Adrenal gland (tissue), 12 donors: ENCODE measurements around the gene SSR1. TPM values are rescaled to one million over a fixed set of nuclear protein-coding genes. Genes with fewer than 3 reads are reported as not detected.

Experiments
- DNase-seq, 7 donors: peaks; one replicate each; pipeline ENCODE4 v3.0.0-alpha.2; 2019 to 2020
- H3K27ac ChIP-seq, 5 donors: fragments of 200-600 bp; sonication (generic) in 4 of 5; 1 replicate in 3 of 5; 2 replicates in 2 of 5; pipeline versions ENCODE4 v1.5.1 to v1.8.0; 2016 to 2020; ENCODE audit warnings: mild to moderate bottlenecking in 1 of 5
- H3K27me3 ChIP-seq: fragments of 200-600 bp; 2 replicates; pipeline ENCODE4 v1.8.0; 2021
- H3K36me3 ChIP-seq, 2 donors: fragments of 200-600 bp; replicated peaks in 1 of 2; 1 replicate in 1 of 2; 2 replicates in 1 of 2; pipeline versions ENCODE4 v1.5.1 to v1.8.0; 2018 to 2022
- H3K4me1 ChIP-seq, 2 donors: fragments of 200-600 bp; replicated peaks in 1 of 2; 1 replicate in 1 of 2; 2 replicates in 1 of 2; pipeline versions ENCODE4 v1.5.1 to v1.8.0; 2018 to 2021
- H3K4me3 ChIP-seq, 4 donors: fragments of 200-600 bp; sonication (generic) in 3 of 4; one replicate each; pipeline ENCODE4 v1.5.1; 2016 to 2018
- H3K9me3 ChIP-seq, 3 donors: fragments of 200-600 bp; sonication (generic) in 1 of 3; replicated peaks in 1 of 3; 1 replicate in 2 of 3; 2 replicates in 1 of 3; pipeline versions ENCODE4 v1.5.1 to v1.8.0; 2016 to 2021
- POLR2A ChIP-seq, 2 donors: fragments of 450-650 bp; IDR thresholded peaks; one replicate each; pipeline ENCODE4 v1.6.1; 2017; ENCODE audit warnings: antibody characterized with exemption in 2 of 2, mild to moderate bottlenecking in 2 of 2, moderate library complexity in 1 of 2
- WGBS, 4 donors: extraction: QIAGEN DNeasy Blood & Tissue Kit in 2 of 4; methylation state at CpG; one replicate each; pipeline versions ENCODE4 v1.1.5 to v1.1.7; 2013 to 2017; 5-methylcytosine and 5-hydroxymethylcytosine counted together
- intact Hi-C, 2 donors: fragments of 100-400 bp; cut with DNase I; formaldehyde crosslinking; loops; one replicate each; pipeline versions ENCODE4 v1.14.1 to v1.15.0; 2022 to 2023
- polyA plus RNA-seq, 3 donors: library from polyadenylated mRNA; stranded (reverse); fragments of 200-250 nt in 2 of 3; fragments of 350-450 nt in 1 of 3; fragmentation: Illumina TruSeq in 1 of 3; extraction: RNeasy Lipid Tissue Mini Kit (QIAGEN cat#74804) in 1 of 3; gene quantifications; one replicate each; pipeline ENCODE4 v1.2.3, GENCODE V29; 2013 to 2014
- total RNA-seq, 9 donors: library from RNA; depleted of rRNA in 4 of 9; stranded (reverse); fragments of >200 nt in 4 of 9; fragments of 120-200 nt in 1 of 9; fragmentation: NEBNext Ultra II Directional in 1 of 9; extraction: Animal tissue kit (Norgen Biotek cat#: 25700) in 1 of 9; gene quantifications; one replicate each; pipeline versions ENCODE4 v1.1.0 to v1.2.4, GENCODE V29; 2013 to 2023
- TF ChIP-seq, protein P1 (sequence below), 6 experiments: fragments of 450-650 bp in 4 of 6; fragments of 200-600 bp in 2 of 6; sonication (generic) in 1 of 6; IDR thresholded peaks; 1 replicate in 5 of 6; 2 replicates in 1 of 6; pipeline versions ENCODE4 v1.5.1 to v1.8.0; 2016 to 2021; ENCODE audit warnings: antibody characterized with exemption in 6 of 6, mild to moderate bottlenecking in 2 of 6, moderate library complexity in 1 of 6
- donor health status: healthy with polysubstance abuse.
- donor health status: Bipolar disorder and iron deficiency.
- donor health status: DM: yes; HTN: yes; CAD: no.
- donor health status: DM: no; HTN: no; CAD: no.
- donor health status: DM: no; HTN: no; CAD: no.
- donor health status: DM: yes; HTN: yes; CAD: no.

SSR1 gene
- total and polyA plus RNA-seq, 12 donors: 9.7 to 281 (median 96.3) TPM

DNA sequence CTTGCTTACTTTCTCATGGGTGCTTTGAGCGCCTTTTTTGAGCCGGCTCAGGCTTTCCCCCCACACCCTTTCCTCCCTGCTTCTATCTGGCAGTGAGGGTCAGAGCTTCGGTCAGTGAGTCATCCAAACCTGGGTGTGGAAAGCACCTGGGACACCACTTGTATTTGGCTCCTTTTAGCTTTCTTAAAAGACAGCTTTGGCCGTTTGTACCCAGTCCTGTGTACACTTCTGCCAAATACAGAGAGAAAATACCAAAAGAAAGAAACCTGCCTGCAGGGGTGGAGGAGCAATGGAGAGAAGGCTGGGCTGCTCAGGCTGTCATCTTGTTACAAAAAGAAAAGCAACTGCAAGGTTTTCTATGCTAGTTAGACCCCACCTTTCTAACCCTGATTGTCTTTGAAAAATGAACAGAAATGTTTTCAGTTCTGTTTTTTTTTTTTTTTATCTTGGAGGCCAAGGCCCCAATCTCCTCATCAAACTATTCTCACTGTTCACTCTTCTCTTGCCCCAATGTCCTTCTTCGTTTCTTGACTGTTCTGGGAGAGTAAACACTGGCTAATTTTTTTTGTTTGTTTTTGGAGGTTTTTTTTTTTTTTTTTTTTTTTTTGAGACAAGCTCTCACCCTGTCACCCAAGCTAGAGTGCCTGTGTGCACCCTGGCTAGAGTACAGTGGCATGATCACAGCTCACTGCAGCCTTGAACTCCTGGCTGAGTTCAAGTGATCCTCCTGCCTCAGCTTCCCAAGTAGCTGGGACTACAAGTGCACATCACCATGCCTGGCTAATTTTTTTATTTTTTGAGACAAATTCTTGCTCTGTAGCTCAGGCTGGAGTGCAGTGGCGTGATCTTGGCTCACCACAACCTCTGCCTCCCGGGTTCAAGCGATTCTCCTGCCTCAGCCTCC, 76.4 kb downstream of the SSR1 start:
- no peaks in the 10 kb centered on the region for H3K9me3 ChIP-seq
- peak overlapping the region in 3 of 5 donors; percentile 36 to 53 (median 42) for H3K27ac ChIP-seq
- peaks cover 11 to 24% of the 10 kb centered on the region in 2 donors for H3K4me1 ChIP-seq
- peaks cover 0 to 52% of the 10 kb centered on the region in 2 donors for H3K36me3 ChIP-seq
- no peaks in the 10 kb centered on the region for H3K27me3 ChIP-seq
- WGBS, 4 donors: 54 to 58% (median 54%) methylated on average over 8 of the region's 8 CpGs
- peak in 1 of 7 donors; percentile 37 for DNase-seq
- TF ChIP-seq, protein P1, sequence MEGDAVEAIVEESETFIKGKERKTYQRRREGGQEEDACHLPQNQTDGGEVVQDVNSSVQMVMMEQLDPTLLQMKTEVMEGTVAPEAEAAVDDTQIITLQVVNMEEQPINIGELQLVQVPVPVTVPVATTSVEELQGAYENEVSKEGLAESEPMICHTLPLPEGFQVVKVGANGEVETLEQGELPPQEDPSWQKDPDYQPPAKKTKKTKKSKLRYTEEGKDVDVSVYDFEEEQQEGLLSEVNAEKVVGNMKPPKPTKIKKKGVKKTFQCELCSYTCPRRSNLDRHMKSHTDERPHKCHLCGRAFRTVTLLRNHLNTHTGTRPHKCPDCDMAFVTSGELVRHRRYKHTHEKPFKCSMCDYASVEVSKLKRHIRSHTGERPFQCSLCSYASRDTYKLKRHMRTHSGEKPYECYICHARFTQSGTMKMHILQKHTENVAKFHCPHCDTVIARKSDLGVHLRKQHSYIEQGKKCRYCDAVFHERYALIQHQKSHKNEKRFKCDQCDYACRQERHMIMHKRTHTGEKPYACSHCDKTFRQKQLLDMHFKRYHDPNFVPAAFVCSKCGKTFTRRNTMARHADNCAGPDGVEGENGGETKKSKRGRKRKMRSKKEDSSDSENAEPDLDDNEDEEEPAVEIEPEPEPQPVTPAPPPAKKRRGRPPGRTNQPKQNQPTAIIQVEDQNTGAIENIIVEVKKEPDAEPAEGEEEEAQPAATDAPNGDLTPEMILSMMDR (IDR thresholded peaks at IDR 0.05): no peak
- no peak for TF ChIP-seq POLR2A (IDR thresholded peaks at IDR 0.05)
- intact Hi-C loops: no loop called here
- H3K4me3 ChIP-seq: no peak overlapping the region

DNA sequence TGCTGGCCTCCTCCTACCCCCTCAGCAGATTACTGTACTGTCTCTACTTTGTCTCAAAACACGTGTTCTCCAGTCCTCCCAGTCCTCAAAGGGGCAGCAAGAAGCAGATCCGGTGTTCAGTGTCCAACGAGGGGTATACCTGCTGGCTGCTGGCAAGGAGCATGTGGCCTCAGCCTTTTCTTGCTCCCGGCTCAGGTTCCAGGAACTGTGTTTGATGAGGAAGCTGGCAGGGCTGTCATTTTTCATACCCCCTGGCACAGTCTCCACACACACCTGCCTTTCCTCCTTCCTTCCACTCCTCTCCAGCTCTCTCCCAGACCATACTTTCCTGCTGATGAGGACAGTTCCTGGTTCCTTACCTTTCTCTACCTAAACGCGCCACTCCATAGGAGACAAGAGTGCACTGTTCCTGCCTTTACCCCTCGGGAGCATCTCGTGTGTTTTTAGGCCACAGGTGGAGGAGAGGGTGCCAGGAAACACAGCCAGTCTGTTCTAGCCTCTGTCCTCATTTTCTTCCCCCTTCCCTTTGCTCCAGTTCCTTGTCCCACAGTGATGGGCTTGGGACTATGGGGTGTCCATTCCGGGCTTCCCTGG, 77.2 kb downstream of the SSR1 start:
- Histone ChIP-seq H3K9me3 (no peaks in the 10 kb centered on the region), H3K4me3 (no peak overlapping the region), H3K36me3 (peaks cover 0 to 54% of the 10 kb centered on the region in 2 donors), H3K27me3 (no peaks in the 10 kb centered on the region), H3K4me1 (peaks cover 11 to 24% of the 10 kb centered on the region in 2 donors), H3K27ac (peak overlapping the region in 3 of 5 donors; percentile 36 to 53 (median 42))
- intact Hi-C loops: no loop called here
- TF ChIP-seq, protein P1 (IDR thresholded peaks at IDR 0.05): no peak
- no peak for TF ChIP-seq POLR2A (IDR thresholded peaks at IDR 0.05)
- 65 to 69% (median 66%) methylated on average over 9 of the region's 9 CpGs for WGBS, 4 donors
- no peak for DNase-seq

DNA sequence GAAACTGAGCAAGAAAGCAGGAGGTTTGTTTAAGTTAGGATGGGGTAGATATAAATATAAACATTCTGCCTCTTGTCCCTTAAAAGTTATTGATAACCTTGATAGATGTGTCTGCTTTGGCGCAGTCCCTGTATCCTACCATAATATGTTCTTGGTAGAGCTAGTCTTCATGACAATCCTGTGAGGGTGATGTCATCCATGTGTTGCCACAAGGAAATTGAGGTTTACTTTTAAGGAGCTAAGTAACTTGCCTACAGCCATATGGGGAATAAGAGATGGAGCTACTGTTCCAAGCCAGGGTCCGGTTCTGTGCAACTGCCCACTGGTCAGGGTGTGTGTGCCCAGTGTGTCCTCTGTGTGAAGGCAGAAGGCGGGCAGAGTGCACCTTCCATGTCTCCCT, 78.5 kb downstream of the SSR1 start:
- no peaks in the 10 kb centered on the region for H3K27me3 ChIP-seq
- WGBS, 4 donors: 93 to 97% (median 95%) methylated on average over 3 of the region's 3 CpGs
- H3K27ac ChIP-seq: no peak overlapping the region
- no peak overlapping the region for H3K4me3 ChIP-seq
- no peak for TF ChIP-seq POLR2A (IDR thresholded peaks at IDR 0.05)
- TF ChIP-seq, protein P1 (IDR thresholded peaks at IDR 0.05): no peak
- intact Hi-C loops: no loop called here
- H3K4me1 ChIP-seq: peaks cover 11 to 24% of the 10 kb centered on the region in 2 donors
- no peak for DNase-seq
- H3K36me3 ChIP-seq: peaks cover 0 to 57% of the 10 kb centered on the region in 2 donors
- H3K9me3 ChIP-seq: no peaks in the 10 kb centered on the region

DNA sequence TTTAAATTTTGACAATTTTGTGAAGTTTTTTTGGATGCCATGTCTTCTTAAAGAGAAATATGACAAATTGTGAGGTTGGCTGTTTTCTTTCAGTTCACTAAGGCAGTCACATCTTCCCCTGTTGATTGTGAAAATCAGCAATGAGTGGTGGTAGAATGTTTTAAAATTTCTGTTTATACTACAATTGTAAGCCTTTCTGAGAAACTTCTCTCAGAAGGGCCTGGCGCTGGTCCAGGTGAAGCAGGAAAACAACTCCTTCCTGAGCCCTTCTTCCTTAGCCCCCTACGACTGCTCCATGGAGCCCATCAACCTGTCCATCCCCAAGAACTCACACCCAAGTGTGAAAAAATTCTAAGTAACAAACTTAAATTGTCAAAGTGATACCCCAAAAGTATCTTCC, 80.6 kb downstream of the SSR1 start:
- intact Hi-C loops: no loop called here
- no peaks in the 10 kb centered on the region for H3K9me3 ChIP-seq
- WGBS, 4 donors: 69 to 82% (median 78%) methylated on average over 2 of the region's 2 CpGs
- TF ChIP-seq, protein P1 (IDR thresholded peaks at IDR 0.05): no peak
- no peak for TF ChIP-seq POLR2A (IDR thresholded peaks at IDR 0.05)
- H3K36me3 ChIP-seq: peaks cover 0 to 76% of the 10 kb centered on the region in 2 donors
- peaks cover 11 to 13% of the 10 kb centered on the region in 2 donors for H3K4me1 ChIP-seq
- DNase-seq: no peak
- H3K27me3 ChIP-seq: no peaks in the 10 kb centered on the region
- H3K27ac ChIP-seq: no peak overlapping the region
- no peak overlapping the region for H3K4me3 ChIP-seq
